WTC11 (cell line): ENCODE measurements around the gene DDO. TPM values are rescaled to one million over a fixed set of nuclear protein-coding genes. Genes with fewer than 3 reads are reported as not detected.

ENCODE experiments used
- ATAC-seq: fragments of 200-7000 bp; cut with Tn5 transposase; 2 replicates; pipeline ENCODE4 v1.10.0; 2021; ENCODE audit warnings: mild to moderate bottlenecking, moderate library complexity
- CTCF ChIA-PET: fragments of 300-600 bp; sonication (Branson Sonifier 250); formaldehyde crosslinking; loops from one replicate; lab custom pipeline; 2021; ENCODE audit warnings: antibody characterized with exemption; lab: Charles Lee
- POLR2A ChIA-PET: fragments of 350-600 bp; sonication (Branson Sonifier 250); formaldehyde crosslinking; loops from one replicate; lab custom pipeline; 2021; ENCODE audit warnings: antibody characterized with exemption; lab: Charles Lee
- DNase-seq: peaks from one replicate; pipeline ENCODE4 v3.0.0; 2021; ENCODE audit warnings: low spot score
- H3K27ac Mint-ChIP-seq: 2 replicates; pipeline ENCODE4 v1.8.0; 2021; ENCODE audit warnings: mixed read lengths
- H3K27me3 Mint-ChIP-seq: 2 replicates; pipeline ENCODE4 v1.8.0; 2021; ENCODE audit warnings: low read depth, mild to moderate bottlenecking, moderate library complexity, mixed read lengths
- H3K36me3 Mint-ChIP-seq: 2 replicates; pipeline ENCODE4 v1.8.0; 2021; ENCODE audit warnings: mixed read lengths
- H3K4me1 Mint-ChIP-seq: 2 replicates; pipeline ENCODE4 v1.8.0; 2022; ENCODE audit warnings: mixed read lengths
- H3K4me3 Mint-ChIP-seq: 2 replicates; pipeline ENCODE4 v1.8.0; 2021; ENCODE audit warnings: mild to moderate bottlenecking, moderate library complexity, mixed read lengths
- H3K9me3 Mint-ChIP-seq: 2 replicates; pipeline ENCODE4 v1.8.0; 2021; ENCODE audit warnings: mixed read lengths
- AR ChIP-seq: fragments of 250-450 bp; sonication (Bioruptor Pico); IDR thresholded peaks from 2 replicates; pipeline ENCODE4 v1.9.0; 2021; ENCODE audit warnings: mild to moderate bottlenecking
- ELF4 ChIP-seq: sonication (generic); formaldehyde crosslinking; IDR thresholded peaks from 2 replicates; pipeline ENCODE4 v1.8.1; 2022; ENCODE audit warnings: low read depth, mild to moderate bottlenecking, moderate library complexity, missing genetic modification reagents
- ERG ChIP-seq: fragments of 250-450 bp; sonication (Bioruptor Pico); IDR thresholded peaks from 2 replicates; pipeline ENCODE4 v1.8.0; 2021; ENCODE audit warnings: mild to moderate bottlenecking
- HMGA2 ChIP-seq: fragments of 250-450 bp; sonication (Bioruptor Pico); IDR thresholded peaks from 2 replicates; pipeline ENCODE4 v1.4.0; 2021; ENCODE audit warnings: mild to moderate bottlenecking, moderate library complexity
- JUN ChIP-seq: sonication (generic); formaldehyde crosslinking; IDR thresholded peaks from 2 replicates; pipeline ENCODE4 v1.8.0; 2023; ENCODE audit warnings: mild to moderate bottlenecking, missing genetic modification reagents
- MYBL2 ChIP-seq: sonication (generic); formaldehyde crosslinking; IDR thresholded peaks from 2 replicates; pipeline ENCODE4 v1.8.1; 2023; ENCODE audit warnings: mild to moderate bottlenecking, moderate library complexity, missing genetic modification reagents
- NR2C2 ChIP-seq: sonication (generic); formaldehyde crosslinking; IDR thresholded peaks from 2 replicates; pipeline ENCODE4 v1.8.0; 2022; ENCODE audit warnings: mild to moderate bottlenecking, missing genetic modification reagents
- RELA ChIP-seq: sonication (generic); formaldehyde crosslinking; IDR thresholded peaks from 2 replicates; pipeline ENCODE4 v1.8.1; 2022; ENCODE audit warnings: missing genetic modification reagents, mild to moderate bottlenecking, borderline replicate concordance
- USF1 ChIP-seq: sonication (generic); formaldehyde crosslinking; IDR thresholded peaks from 2 replicates; pipeline ENCODE4 v1.8.0; 2022; ENCODE audit warnings: mild to moderate bottlenecking, missing genetic modification reagents
- ZNF121 ChIP-seq: sonication (generic); formaldehyde crosslinking; IDR thresholded peaks from 2 replicates; pipeline ENCODE4 v1.8.0; 2023; ENCODE audit warnings: missing genetic modification reagents
- ZNF219 ChIP-seq: sonication (generic); formaldehyde crosslinking; IDR thresholded peaks from 2 replicates; pipeline ENCODE4 v1.8.0; 2023; ENCODE audit warnings: missing genetic modification reagents, mild to moderate bottlenecking, borderline replicate concordance
- ZNF232 ChIP-seq: sonication (generic); formaldehyde crosslinking; IDR thresholded peaks from 2 replicates; pipeline ENCODE4 v1.8.0; 2022; ENCODE audit warnings: mild to moderate bottlenecking, missing genetic modification reagents
- total RNA-seq: library from RNA; stranded (reverse); gene quantifications from 3 replicates; pipeline ENCODE4 v1.2.3, GENCODE V29; 2021
- TF ChIP-seq, protein P1 (sequence below): sonication (generic); formaldehyde crosslinking; IDR thresholded peaks from 2 replicates; pipeline ENCODE4 v1.8.1; 2023; ENCODE audit warnings: mild to moderate bottlenecking, missing genetic modification reagents, borderline replicate concordance
- TF ChIP-seq, protein P2 (sequence below): sonication (generic); formaldehyde crosslinking; IDR thresholded peaks from 2 replicates; pipeline ENCODE4 v1.8.1; 2022; ENCODE audit warnings: mild to moderate bottlenecking, moderate library complexity, missing genetic modification reagents
- TF ChIP-seq, protein P3 (sequence below): fragments of 250-450 bp; sonication (Bioruptor Pico); conservative IDR thresholded peaks from 2 replicates; pipeline ENCODE4 v1.9.0; 2021; ENCODE audit warnings: mild to moderate bottlenecking
- TF ChIP-seq, protein P4 (sequence below): sonication (generic); formaldehyde crosslinking; IDR thresholded peaks from 2 replicates; pipeline ENCODE4 v1.8.1; 2022; ENCODE audit warnings: missing genetic modification reagents, borderline replicate concordance

DDO gene
- total RNA-seq, 1 experiment from 2014 or later, result not detected

DNA sequence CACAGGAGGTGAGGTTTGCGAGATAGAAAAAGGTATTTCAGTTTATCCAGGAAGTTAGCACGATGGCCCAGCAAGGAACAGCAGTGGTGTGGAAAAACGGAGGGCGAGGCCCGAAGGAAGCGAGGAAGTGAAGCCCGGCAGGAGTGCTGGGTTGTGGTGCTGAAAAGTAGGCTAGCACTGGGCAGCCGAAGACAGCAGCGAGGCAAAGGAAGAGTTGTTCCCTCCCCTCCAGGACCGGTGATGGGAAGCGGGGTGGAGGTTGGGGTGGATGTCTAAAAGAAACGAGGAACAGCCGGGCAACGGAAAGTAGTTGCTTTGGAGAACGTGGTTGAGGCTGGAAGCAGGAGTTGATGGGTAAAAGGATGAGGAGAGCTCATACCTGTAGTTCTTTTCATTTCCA, 58.6 kb downstream of the DDO start:
- ChIA-PET CTCF (interaction anchor here (6.3 kb wide), 1 partner anchor 15 kb away, joined by 47 read pairs; no protein-coding TSS in a partner anchor), POLR2A (no interaction called here)
- no peak for ATAC-seq
- Mint-ChIP-seq H3K36me3 (no peaks in the 10 kb centered on the region), H3K27me3 (peaks cover 37% of the 10 kb centered on the region), H3K4me1 (peaks cover 65% of the 10 kb centered on the region), H3K9me3 (peaks cover 7% of the 10 kb centered on the region), H3K27ac (no peak overlapping the region), H3K4me3 (peak overlapping the region; percentile 82)
- TF ChIP-seq USF1 (CRISPR knock-in tag) (no peak), HMGA2 (CRISPR knock-in tag) (no peak), JUN (no peak), MYBL2 (no peak), RELA (CRISPR knock-in tag) (no peak), NR2C2 (CRISPR knock-in tag) (no peak), ERG (CRISPR knock-in tag) (no peak), ZNF121 (no peak), AR (CRISPR knock-in tag) (no peak), ZNF232 (CRISPR knock-in tag) (no peak), ELF4 (CRISPR knock-in tag) (no peak), ZNF219 (CRISPR knock-in tag) (no peak)
- TF ChIP-seq, protein P1, sequence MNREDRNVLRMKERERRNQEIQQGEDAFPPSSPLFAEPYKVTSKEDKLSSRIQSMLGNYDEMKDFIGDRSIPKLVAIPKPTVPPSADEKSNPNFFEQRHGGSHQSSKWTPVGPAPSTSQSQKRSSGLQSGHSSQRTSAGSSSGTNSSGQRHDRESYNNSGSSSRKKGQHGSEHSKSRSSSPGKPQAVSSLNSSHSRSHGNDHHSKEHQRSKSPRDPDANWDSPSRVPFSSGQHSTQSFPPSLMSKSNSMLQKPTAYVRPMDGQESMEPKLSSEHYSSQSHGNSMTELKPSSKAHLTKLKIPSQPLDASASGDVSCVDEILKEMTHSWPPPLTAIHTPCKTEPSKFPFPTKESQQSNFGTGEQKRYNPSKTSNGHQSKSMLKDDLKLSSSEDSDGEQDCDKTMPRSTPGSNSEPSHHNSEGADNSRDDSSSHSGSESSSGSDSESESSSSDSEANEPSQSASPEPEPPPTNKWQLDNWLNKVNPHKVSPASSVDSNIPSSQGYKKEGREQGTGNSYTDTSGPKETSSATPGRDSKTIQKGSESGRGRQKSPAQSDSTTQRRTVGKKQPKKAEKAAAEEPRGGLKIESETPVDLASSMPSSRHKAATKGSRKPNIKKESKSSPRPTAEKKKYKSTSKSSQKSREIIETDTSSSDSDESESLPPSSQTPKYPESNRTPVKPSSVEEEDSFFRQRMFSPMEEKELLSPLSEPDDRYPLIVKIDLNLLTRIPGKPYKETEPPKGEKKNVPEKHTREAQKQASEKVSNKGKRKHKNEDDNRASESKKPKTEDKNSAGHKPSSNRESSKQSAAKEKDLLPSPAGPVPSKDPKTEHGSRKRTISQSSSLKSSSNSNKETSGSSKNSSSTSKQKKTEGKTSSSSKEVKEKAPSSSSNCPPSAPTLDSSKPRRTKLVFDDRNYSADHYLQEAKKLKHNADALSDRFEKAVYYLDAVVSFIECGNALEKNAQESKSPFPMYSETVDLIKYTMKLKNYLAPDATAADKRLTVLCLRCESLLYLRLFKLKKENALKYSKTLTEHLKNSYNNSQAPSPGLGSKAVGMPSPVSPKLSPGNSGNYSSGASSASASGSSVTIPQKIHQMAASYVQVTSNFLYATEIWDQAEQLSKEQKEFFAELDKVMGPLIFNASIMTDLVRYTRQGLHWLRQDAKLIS (CRISPR knock-in tag), result no peak
- TF ChIP-seq, protein P2, sequence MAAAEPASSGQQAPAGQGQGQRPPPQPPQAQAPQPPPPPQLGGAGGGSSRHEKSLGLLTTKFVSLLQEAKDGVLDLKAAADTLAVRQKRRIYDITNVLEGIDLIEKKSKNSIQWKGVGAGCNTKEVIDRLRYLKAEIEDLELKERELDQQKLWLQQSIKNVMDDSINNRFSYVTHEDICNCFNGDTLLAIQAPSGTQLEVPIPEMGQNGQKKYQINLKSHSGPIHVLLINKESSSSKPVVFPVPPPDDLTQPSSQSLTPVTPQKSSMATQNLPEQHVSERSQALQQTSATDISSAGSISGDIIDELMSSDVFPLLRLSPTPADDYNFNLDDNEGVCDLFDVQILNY (CRISPR knock-in tag), result no peak
- TF ChIP-seq, protein P3, sequence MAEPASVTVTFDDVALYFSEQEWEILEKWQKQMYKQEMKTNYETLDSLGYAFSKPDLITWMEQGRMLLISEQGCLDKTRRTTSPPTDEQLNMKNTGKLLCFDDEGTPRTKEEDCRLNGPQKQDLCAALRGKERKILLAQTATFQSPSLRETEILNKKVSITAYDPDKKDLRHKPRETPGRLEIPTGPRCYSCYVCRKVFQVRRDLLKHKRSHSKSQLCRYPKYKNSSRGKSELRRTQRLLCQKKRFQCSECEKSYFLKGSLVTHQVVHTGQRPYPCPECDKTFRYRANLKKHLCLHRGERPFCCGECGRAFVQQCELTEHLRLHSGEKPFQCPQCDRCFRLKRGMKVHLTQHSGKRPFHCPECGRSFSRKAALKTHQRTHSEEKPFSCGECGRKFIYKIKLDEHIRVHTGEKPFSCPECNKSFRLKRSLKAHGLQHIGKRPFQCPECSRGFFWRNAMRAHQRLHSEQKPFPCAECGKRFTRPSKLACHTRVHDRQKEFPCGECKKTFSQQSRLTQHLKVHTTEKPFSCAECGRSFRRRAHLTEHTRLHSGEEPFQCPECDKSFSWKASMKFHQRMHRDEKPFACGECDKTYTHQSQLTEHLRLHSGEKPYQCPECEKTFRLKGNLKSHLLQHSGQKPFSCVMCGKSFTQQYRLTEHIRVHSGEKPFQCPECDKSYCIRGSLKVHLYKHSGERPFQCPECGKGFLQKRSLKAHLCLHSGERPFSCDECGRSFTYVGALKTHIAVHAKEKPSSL, result no peak
- TF ChIP-seq, protein P4, sequence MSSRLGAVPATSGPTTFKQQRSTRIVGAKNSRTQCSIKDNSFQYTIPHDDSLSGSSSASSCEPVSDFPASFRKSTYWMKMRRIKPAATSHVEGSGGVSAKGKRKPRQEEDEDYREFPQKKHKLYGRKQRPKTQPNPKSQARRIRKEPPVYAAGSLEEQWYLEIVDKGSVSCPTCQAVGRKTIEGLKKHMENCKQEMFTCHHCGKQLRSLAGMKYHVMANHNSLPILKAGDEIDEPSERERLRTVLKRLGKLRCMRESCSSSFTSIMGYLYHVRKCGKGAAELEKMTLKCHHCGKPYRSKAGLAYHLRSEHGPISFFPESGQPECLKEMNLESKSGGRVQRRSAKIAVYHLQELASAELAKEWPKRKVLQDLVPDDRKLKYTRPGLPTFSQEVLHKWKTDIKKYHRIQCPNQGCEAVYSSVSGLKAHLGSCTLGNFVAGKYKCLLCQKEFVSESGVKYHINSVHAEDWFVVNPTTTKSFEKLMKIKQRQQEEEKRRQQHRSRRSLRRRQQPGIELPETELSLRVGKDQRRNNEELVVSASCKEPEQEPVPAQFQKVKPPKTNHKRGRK (CRISPR knock-in tag), result no peak
- DNase-seq, result no peak
